Measurements from ENCODE around the gene ATP9A.

DNA sequence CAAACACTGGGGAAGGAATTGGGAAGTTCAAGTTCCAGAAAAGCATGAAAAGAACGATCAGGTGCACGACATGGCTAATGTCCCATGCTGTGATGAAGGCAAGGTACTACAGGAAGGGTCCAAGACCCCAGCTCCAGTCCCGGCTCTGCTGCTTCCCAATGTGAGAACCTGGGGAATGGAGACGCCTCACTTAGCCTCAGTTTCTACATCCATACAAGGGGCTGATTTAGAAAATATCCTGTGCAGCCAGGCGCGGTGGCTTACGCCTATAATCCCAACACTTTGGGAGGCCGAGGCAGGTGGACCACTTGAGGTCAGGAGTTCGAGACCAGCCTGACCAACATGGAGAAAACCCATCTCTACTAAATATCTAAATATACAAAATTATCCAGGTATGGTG lies 144.9 kb downstream of the ATP9A start:
- TF ChIP-seq POLR2A (IDR thresholded peaks at IDR 0.05) = no peak
- TF ChIP-seq, protein P1, sequence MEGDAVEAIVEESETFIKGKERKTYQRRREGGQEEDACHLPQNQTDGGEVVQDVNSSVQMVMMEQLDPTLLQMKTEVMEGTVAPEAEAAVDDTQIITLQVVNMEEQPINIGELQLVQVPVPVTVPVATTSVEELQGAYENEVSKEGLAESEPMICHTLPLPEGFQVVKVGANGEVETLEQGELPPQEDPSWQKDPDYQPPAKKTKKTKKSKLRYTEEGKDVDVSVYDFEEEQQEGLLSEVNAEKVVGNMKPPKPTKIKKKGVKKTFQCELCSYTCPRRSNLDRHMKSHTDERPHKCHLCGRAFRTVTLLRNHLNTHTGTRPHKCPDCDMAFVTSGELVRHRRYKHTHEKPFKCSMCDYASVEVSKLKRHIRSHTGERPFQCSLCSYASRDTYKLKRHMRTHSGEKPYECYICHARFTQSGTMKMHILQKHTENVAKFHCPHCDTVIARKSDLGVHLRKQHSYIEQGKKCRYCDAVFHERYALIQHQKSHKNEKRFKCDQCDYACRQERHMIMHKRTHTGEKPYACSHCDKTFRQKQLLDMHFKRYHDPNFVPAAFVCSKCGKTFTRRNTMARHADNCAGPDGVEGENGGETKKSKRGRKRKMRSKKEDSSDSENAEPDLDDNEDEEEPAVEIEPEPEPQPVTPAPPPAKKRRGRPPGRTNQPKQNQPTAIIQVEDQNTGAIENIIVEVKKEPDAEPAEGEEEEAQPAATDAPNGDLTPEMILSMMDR (IDR thresholded peaks at IDR 0.05) = no peak
